Glutamatergic neuron (in vitro differentiated cells): ENCODE measurements around the gene ZNF462. TPM values are rescaled to one million over a fixed set of nuclear protein-coding genes. Genes with fewer than 3 reads are reported as not detected.

ENCODE experiments used
- DNase-seq: peaks from one replicate; pipeline ENCODE4 v3.0.0; 2022
- H3K27ac Mint-ChIP-seq: one replicate; pipeline ENCODE4 v1.8.0; 2020; ENCODE audit warnings: mild to moderate bottlenecking, mixed read lengths, inconsistent platforms; ENCODE audit not compliant: unreplicated experiment
- H3K27me3 Mint-ChIP-seq: one replicate; pipeline ENCODE4 v1.8.0; 2020; ENCODE audit warnings: mild to moderate bottlenecking, moderate library complexity, mixed read lengths, inconsistent platforms; ENCODE audit not compliant: unreplicated experiment
- H3K36me3 Mint-ChIP-seq: one replicate; pipeline ENCODE4 v1.8.0; 2020; ENCODE audit warnings: mild to moderate bottlenecking, mixed read lengths, inconsistent platforms; ENCODE audit not compliant: unreplicated experiment
- H3K4me1 Mint-ChIP-seq: one replicate; pipeline ENCODE4 v1.8.0; 2020; ENCODE audit warnings: mild to moderate bottlenecking, low read depth, mixed read lengths, inconsistent platforms; ENCODE audit not compliant: unreplicated experiment
- H3K4me3 Mint-ChIP-seq: one replicate; pipeline ENCODE4 v1.8.0; 2020; ENCODE audit warnings: mild to moderate bottlenecking, mixed read lengths, inconsistent platforms; ENCODE audit not compliant: unreplicated experiment
- H3K9me3 Mint-ChIP-seq: one replicate; pipeline ENCODE4 v1.8.0; 2020; ENCODE audit warnings: mild to moderate bottlenecking, moderate library complexity, mixed read lengths, inconsistent platforms; ENCODE audit not compliant: unreplicated experiment
- total RNA-seq: library from RNA; stranded (reverse); fragmentation: NEBNext Ultra II Directional; extraction: Animal tissue kit (Norgen Biotek cat#: 25700); gene quantifications from one replicate; pipeline ENCODE4 v1.2.1, GENCODE V29; 2021; ENCODE audit not compliant: unreplicated experiment
- TF ChIP-seq, protein P1 (sequence below): fragments of 200-600 bp; sonication (generic); IDR thresholded peaks from one replicate; pipeline ENCODE4 v1.5.0; 2021; ENCODE audit not compliant: partially characterized antibody, unreplicated experiment

ZNF462 gene
- total RNA-seq, 1 donor from 2014 or later = 259 TPM

DNA sequence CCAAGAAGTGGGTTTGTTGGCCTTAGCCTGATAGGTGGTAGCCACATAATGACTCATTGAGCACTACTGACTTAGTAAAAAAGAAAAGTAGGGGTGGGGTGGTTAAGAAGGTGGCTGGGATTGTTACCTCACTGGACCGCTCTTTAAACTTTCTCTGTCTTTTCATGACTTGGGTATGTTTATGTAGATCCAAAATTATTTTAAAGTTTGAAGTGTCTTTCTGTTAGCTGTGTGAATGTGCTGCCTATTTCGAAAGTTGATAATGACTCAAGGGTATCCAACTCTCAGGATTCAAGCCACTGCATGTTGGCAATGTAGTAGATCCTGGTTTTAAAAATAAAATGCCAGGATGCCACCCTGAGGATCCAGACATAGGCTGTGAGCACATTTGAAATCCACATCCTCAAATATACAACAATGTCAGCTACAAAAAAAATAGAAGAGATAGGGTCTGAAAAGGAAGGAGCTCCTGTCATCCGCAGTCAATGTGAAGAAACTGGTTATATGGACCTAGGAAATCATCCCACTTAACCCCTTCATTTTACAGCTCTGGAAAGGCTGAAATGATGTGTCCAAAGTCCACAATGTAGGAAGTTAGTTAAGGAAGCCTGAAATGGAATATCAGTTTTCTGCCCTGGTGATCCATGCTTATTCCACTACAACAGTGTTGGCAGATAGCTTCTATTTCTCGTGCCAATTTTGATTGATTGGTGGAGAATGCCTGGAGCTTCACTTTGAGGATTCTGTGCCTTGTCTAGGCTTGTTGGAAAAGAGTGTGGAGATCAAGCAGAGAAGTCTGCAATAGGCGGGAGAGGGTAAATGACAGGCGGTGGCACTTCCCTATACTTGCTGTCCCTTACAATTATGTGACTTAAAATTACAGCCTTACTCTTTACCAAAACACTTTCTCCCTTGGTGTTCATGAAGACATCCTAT, 23.4 kb downstream of the ZNF462 start:
- Mint-ChIP-seq H3K4me3 (no peak overlapping the region), H3K27me3 (peaks cover 2% of the 10 kb centered on the region), H3K4me1 (peaks cover 51% of the 10 kb centered on the region), H3K9me3 (no peaks in the 10 kb centered on the region), H3K27ac (no peak overlapping the region), H3K36me3 (no peaks in the 10 kb centered on the region)
- DNase-seq = no peak
- TF ChIP-seq, protein P1, sequence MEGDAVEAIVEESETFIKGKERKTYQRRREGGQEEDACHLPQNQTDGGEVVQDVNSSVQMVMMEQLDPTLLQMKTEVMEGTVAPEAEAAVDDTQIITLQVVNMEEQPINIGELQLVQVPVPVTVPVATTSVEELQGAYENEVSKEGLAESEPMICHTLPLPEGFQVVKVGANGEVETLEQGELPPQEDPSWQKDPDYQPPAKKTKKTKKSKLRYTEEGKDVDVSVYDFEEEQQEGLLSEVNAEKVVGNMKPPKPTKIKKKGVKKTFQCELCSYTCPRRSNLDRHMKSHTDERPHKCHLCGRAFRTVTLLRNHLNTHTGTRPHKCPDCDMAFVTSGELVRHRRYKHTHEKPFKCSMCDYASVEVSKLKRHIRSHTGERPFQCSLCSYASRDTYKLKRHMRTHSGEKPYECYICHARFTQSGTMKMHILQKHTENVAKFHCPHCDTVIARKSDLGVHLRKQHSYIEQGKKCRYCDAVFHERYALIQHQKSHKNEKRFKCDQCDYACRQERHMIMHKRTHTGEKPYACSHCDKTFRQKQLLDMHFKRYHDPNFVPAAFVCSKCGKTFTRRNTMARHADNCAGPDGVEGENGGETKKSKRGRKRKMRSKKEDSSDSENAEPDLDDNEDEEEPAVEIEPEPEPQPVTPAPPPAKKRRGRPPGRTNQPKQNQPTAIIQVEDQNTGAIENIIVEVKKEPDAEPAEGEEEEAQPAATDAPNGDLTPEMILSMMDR = no peak

DNA sequence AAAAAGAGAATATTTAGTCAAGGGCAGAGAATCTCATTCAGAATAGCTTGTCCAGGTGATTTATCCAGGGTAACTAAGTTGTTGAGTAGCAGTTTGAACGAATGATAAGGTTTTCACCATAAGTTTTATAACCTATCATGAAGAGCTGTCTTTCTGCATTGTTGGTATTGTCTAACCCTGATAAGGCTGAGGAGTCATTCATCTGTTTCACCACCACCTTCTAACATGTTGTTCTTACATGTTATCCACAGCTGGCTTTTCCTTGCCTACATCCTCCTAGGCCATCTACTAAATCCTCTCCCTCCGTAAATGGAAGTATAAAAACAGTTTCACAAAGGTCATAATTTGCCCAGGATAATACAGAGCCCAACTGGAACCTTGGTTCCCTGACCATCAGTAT, 24.1 kb downstream of the ZNF462 start:
- Mint-ChIP-seq H3K4me1 (peaks cover 52% of the 10 kb centered on the region), H3K27ac (no peak overlapping the region), H3K36me3 (no peaks in the 10 kb centered on the region)

DNA sequence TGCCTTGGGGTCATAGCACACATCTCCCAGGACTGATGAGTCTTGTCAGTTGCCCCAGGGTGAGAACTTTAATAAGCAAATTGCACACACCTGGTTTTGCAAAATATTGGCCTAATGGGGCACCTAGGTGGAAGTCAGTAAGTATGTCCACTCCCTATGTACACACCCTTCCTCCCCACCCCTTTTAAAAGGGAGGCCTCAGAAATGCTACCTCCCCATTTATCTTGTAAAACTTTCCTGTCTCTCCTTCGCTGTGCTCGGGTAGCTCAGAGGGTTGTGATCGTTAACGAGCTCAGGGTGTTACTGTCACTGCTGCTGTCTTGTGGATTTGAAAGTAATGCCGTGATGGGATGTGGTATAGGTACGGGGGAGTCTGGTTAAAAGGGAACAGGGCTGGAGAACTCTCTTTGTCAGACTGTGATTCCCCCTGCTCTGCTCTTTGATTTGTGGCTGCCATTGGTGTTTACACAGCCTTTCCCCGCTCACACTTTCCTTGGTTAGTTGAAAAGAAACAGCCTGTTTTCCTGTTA, 26.2 kb downstream of the ZNF462 start:
- Mint-ChIP-seq H3K36me3 (no peaks in the 10 kb centered on the region), H3K27me3 (peaks cover 2% of the 10 kb centered on the region), H3K27ac (peak overlapping the region; percentile 81), H3K9me3 (no peaks in the 10 kb centered on the region), H3K4me1 (peaks cover 53% of the 10 kb centered on the region), H3K4me3 (peak overlapping the region; percentile 47)
- TF ChIP-seq, protein P1 = no peak
- DNase-seq = no peak

More for the DNA sequence above, 24.1 kb downstream of the ZNF462 start:
- Mint-ChIP-seq H3K9me3 (no peaks in the 10 kb centered on the region), H3K27me3 (peaks cover 2% of the 10 kb centered on the region), H3K4me3 (no peak overlapping the region)
- TF ChIP-seq, protein P1 = no peak
- no peak for DNase-seq

DNA sequence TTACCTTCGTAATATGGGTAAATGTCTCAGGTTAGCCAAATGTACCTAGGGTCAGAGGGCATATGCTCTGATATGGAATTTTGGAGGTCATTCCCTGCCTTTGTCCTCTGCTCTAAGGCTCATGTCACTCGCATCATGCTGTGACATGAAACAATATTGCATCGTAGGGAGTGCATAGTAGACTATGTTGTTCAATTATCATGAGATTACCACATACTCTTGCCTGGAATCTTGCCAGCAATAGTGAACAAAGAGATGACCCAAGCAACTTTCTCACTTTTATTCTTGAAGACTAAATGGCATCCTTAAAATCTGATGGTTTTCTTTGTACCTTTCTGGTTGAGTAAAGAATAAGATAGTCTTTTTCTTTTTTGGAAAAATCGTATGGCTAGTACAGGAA, 27.6 kb downstream of the ZNF462 start:
- no peaks in the 10 kb centered on the region for H3K36me3 Mint-ChIP-seq
- peak overlapping the region; percentile 30 for H3K27ac Mint-ChIP-seq
- no peak overlapping the region for H3K4me3 Mint-ChIP-seq
- DNase-seq = no peak
- H3K27me3 Mint-ChIP-seq = peaks cover 2% of the 10 kb centered on the region
- H3K4me1 Mint-ChIP-seq = peaks cover 58% of the 10 kb centered on the region
- H3K9me3 Mint-ChIP-seq = no peaks in the 10 kb centered on the region
- TF ChIP-seq, protein P1 = no peak

DNA sequence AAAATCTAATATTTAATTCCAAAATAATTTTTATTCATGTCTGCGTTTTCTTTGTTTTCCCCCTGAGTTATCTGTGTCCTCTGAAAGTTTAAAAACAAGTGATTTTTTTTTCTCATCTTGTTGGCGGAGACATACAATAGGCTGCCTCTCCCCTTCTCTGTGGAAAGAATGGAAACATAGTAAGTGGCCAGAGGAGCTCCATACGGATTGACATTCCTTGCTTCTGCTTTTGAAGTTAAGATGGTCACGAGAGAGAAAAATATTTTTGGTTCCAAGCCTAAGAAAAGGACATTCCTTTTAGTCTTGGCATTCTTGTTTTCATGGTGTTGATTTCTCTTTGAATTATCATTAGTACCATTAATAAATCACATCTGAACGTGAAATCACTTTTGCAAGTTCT, 28.3 kb downstream of the ZNF462 start:
- Mint-ChIP-seq H3K4me3 (no peak overlapping the region), H3K4me1 (peaks cover 55% of the 10 kb centered on the region), H3K27me3 (peaks cover 2% of the 10 kb centered on the region), H3K9me3 (no peaks in the 10 kb centered on the region), H3K27ac (peak overlapping the region; percentile 25), H3K36me3 (no peaks in the 10 kb centered on the region)
- TF ChIP-seq, protein P1 = no peak
- DNase-seq = no peak
